ENCODE measurements around the gene NRF1.
A peak's percentile ranks its signal among the peaks of the same experiment; 100 is the strongest.

The NRF1 gene

DNA sequence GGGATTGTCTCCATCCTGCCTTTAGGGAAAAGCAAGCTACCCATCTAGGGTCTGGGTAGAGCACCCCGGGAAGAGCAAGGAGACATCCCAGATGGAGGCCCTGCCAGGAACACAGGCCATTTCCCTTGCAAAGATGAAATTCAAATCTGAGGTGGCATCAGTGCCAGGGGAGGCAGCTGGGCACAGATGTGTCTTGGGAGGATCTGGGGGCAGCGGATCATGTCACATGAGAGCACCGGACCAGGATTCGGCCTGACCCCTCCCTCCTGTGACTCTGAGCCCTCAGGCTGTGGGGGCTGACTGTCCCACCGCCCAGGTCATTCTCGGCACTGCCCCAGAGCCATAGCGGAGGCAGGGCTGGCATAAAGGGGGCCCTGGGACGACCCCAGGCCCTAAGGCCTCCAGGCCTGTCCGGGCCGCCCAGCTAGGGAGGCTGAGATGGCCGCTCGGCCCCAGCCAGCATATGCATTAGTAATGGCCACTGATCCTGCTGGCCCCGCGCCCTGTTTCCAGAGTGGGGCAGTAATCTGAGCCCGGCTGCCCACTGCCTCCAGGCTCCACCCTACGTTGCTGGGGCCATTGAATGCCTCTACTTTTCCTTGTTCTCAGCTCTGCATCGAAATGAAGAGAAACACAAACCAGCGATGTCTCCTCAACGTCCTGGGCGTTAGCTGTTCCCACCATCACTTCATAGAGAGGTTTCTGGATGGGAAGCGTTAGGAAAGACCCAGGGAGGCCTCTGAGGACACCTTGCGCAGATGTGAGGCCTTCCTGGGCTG lies 192.8 kb downstream of the NRF1 start:
- DNase-seq = no peak

DNA sequence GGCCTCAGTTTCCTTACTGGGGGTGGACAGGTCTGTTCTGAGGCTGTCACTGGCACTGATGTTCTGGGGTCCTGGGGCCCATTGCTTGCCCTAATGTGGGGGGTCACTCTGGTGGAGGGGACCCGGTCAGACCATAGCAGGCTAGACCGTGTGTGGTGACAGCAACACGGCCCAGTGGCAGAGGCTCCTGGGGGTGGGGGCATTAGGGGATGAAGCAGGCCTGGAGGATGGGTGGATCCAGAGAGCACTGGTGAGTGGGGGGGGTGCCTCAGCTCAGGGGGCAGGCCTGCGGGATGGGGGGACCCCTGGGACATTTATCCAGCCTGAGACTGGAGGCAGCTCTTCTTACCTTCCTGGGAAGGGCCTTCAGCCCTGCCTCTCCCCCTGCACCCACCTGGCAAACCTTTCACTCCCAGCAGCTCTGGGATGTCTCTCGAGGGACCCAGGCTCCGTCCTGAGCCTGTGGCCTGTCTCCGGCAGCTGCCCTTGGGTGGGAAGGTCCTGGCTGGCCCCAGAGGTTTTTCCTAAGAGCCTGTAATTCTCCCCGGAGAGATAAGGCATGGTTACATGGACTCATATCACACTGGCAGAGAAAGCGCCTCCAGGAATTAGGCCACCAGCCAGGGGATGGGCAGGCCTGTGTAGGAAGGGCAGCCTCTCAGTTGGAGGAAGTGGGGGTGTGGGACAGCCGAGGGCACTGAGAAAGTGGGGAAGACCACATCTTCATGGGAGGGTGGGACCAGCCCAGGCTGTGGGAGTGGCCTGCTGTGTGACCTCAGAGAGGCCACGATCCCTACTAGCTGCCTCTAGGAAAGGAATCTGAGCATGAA lies 193.6 kb downstream of the NRF1 start:
- peak; percentile 15 to 40 for DNase-seq
